K562 (cell line): ENCODE measurements around the gene SLC22A4. TPM values are rescaled to one million over a fixed set of nuclear protein-coding genes. Genes with fewer than 3 reads are reported as not detected.

ENCODE experiments used
- KHSRP ChIP-seq: fragments of 450-650 bp; IDR thresholded peaks from 2 replicates; pipeline ENCODE4 v1.6.1; 2017
- NR2C1 ChIP-seq, 2 experiments: fragments of 450-650 bp; IDR thresholded peaks; 2 replicates each; pipeline ENCODE4 v1.6.1; 2017; ENCODE audit warnings: mild to moderate bottlenecking in 2 of 2, antibody characterized with exemption in 1 of 2, inconsistent platforms in 1 of 2, missing compliant biosample characterization in 1 of 2, missing genetic modification characterization in 1 of 2
- PBX2 ChIP-seq, 2 experiments: IDR thresholded peaks in 1 of 2; conservative IDR thresholded peaks in 1 of 2; 2 replicates each; pipeline ENCODE4 v1.6.1; 2016; ENCODE audit warnings: low read depth in 2 of 2, mild to moderate bottlenecking in 1 of 2, missing compliant biosample characterization in 1 of 2, missing genetic modification characterization in 1 of 2, moderate library complexity in 1 of 2
- ZNF318 ChIP-seq, 2 experiments: fragments of 450-650 bp; IDR thresholded peaks; 2 replicates each; pipeline ENCODE4 v1.6.1; 2016; ENCODE audit warnings: mild to moderate bottlenecking in 2 of 2, borderline replicate concordance in 1 of 2, low read depth in 1 of 2, moderate library complexity in 1 of 2
- ZNF76 ChIP-seq: fragments of 250-450 bp; sonication (Bioruptor Pico); IDR thresholded peaks from 2 replicates; pipeline ENCODE4 v1.4.0; 2020; ENCODE audit warnings: mild to moderate bottlenecking, moderate library complexity, borderline replicate concordance
- polyA plus RNA-seq, 8 experiments: library from polyadenylated mRNA; depleted of rRNA in 4 of 8; stranded (reverse) in 5 of 8; unstranded in 3 of 8; fragments of >200 nt; fragmentation: Nextera tagmentation in 2 of 8; fragmentation: Illumina TruSeq in 1 of 8; extraction: Ambion mirVana in 2 of 8; extraction: Trizol in 1 of 8; gene quantifications; 2 replicates each; pipeline versions ENCODE4 v1.2.1 to v1.2.3, GENCODE V29; 2011 to 2014; ENCODE audit warnings: inconsistent platforms in 1 of 8, missing spikeins in 1 of 8
- total RNA-seq, 7 experiments: library from RNA; depleted of rRNA in 6 of 7; stranded (reverse); fragments of >200 nt in 6 of 7; fragmentation: Illumina TruSeq in 2 of 7; extraction: Trizol in 2 of 7; gene quantifications; 2 replicates each; pipeline versions ENCODE4 v1.2.1 to v1.2.3, GENCODE V29; 2011 to 2021; ENCODE audit warnings: low replicate concordance in 1 of 7
- TF ChIP-seq, protein P1 (sequence below), 3 experiments: fragments of 200-800 bp in 1 of 3; fragments of 250-450 bp in 1 of 3; fragments of 450-650 bp in 1 of 3; sonication (Bioruptor Pico) in 1 of 3; sonication (Bioruptor generic) in 1 of 3; formaldehyde crosslinking in 1 of 3; IDR thresholded peaks; 2 replicates each; pipeline versions ENCODE4 v1.6.1 to v1.8.0; 2016 to 2022; ENCODE audit warnings: mild to moderate bottlenecking in 2 of 3, missing genetic modification characterization in 2 of 3, missing compliant biosample characterization in 1 of 3, moderate library complexity in 1 of 3
- TF ChIP-seq, protein P2 (sequence below): fragments of 250-450 bp; sonication (Bioruptor Pico); IDR thresholded peaks from 2 replicates; pipeline ENCODE4 v1.5.0; 2022; ENCODE audit warnings: mild to moderate bottlenecking

Gene SLC22A4
- total and polyA plus RNA-seq, 9 of the 15 experiments (the other 6 are each of a cell fraction or from before 2014, with no cell fraction given): 2.7 to 9.5 (median 6.2) TPM

DNA sequence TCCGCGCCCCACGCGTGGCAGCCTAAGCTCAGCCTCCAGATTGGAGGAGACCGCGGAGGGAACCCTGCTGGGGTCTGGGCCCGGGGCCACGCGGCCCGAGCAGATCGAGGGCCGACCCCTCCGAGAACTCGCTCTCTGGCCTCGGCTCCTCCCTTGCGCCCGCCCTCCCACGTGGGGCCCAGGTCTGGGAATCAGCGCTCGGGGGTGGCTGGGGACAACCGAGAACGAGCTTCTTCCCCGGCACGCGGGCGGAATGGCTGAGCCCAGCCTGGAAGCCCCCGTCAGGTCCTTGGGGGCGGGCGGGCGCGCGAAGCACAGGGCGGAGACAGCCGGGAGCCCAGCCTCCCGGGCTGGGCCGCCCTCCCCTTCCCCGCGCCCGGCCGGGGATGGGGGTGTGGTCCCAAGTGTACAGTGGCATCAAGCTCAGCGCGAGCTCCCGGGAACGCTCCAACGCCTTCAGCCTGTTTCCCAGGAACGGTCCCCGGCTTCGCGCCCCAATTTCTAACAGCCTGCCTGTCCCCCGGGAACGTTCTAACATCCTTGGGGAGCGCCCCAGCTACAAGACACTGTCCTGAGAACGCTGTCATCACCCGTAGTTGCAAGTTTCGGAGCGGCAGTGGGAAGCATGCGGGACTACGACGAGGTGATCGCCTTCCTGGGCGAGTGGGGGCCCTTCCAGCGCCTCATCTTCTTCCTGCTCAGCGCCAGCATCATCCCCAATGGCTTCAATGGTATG, at the start of gene SLC22A4 (continued):
- TF ChIP-seq, protein P1, sequence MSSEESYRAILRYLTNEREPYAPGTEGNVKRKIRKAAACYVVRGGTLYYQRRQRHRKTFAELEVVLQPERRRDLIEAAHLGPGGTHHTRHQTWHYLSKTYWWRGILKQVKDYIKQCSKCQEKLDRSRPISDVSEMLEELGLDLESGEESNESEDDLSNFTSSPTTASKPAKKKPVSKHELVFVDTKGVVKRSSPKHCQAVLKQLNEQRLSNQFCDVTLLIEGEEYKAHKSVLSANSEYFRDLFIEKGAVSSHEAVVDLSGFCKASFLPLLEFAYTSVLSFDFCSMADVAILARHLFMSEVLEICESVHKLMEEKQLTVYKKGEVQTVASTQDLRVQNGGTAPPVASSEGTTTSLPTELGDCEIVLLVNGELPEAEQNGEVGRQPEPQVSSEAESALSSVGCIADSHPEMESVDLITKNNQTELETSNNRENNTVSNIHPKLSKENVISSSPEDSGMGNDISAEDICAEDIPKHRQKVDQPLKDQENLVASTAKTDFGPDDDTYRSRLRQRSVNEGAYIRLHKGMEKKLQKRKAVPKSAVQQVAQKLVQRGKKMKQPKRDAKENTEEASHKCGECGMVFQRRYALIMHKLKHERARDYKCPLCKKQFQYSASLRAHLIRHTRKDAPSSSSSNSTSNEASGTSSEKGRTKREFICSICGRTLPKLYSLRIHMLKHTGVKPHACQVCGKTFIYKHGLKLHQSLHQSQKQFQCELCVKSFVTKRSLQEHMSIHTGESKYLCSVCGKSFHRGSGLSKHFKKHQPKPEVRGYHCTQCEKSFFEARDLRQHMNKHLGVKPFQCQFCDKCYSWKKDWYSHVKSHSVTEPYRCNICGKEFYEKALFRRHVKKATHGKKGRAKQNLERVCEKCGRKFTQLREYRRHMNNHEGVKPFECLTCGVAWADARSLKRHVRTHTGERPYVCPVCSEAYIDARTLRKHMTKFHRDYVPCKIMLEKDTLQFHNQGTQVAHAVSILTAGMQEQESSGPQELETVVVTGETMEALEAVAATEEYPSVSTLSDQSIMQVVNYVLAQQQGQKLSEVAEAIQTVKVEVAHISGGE (CRISPR knock-in tag; IDR thresholded peaks at IDR 0.05): no peak
- TF ChIP-seq ZNF76 (CRISPR knock-in tag) (no peak), KHSRP (no peak), ZNF318 (IDR thresholded peaks at IDR 0.05; ENCODE audit: borderline replicate concordance in 1 of 2, low read depth in 1 of 2) (no peak), PBX2 (CRISPR knock-in tag; IDR thresholded peaks at IDR 0.05; ENCODE audit: low read depth) (no peak), PBX2 (tag; conservative IDR thresholded peaks at IDR 0.05; ENCODE audit: low read depth) (no peak), NR2C1 (IDR thresholded peaks at IDR 0.05) (no peak), NR2C1 (tag; IDR thresholded peaks at IDR 0.05) (no peak)
- TF ChIP-seq, protein P2, sequence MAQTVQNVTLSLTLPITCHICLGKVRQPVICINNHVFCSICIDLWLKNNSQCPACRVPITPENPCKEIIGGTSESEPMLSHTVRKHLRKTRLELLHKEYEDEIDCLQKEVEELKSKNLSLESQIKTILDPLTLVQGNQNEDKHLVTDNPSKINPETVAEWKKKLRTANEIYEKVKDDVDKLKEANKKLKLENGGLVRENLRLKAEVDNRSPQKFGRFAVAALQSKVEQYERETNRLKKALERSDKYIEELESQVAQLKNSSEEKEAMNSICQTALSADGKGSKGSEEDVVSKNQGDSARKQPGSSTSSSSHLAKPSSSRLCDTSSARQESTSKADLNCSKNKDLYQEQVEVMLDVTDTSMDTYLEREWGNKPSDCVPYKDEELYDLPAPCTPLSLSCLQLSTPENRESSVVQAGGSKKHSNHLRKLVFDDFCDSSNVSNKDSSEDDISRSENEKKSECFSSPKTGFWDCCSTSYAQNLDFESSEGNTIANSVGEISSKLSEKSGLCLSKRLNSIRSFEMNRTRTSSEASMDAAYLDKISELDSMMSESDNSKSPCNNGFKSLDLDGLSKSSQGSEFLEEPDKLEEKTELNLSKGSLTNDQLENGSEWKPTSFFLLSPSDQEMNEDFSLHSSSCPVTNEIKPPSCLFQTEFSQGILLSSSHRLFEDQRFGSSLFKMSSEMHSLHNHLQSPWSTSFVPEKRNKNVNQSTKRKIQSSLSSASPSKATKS: no peak
